ENCODE data around the gene DMKN.

The DMKN gene

DNA sequence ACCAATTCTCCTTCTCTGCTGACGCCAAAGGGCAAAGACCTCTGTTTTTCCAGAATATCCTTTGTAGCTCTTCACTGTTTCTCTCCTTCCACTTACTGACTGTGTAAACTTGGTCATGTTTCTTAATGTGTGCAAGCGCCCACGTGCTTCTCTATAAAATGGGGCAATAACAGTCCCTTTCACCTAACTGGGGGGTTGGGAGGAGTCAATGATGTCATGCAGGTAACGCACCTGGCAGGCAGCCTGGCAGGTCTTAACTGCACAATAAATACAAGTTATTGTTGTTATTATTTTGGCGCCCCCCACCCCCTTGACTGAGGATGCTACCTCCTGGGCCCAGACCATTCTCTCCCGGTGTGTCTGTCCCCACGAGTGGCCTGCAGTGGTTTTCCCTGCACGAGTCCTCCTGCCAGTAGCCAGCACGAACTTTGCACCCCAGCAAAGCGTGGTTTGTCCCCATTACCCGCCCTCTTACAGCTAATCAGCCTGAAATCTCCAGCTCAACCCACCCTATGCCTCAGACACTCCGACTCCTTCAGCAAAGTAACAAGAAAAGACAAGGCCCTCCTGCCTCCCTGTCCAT is 9.4 kb upstream of the DMKN start:
- no peak for DNase-seq

GRCh38 chr19:35521124-35521743 is 7.8 kb upstream of the DMKN start:
- DNase-seq: peak; percentile 63

GRCh38 chr19:35519291-35519690 is 5.8 kb upstream of the DMKN start:
- DNase-seq: no peak

DNA sequence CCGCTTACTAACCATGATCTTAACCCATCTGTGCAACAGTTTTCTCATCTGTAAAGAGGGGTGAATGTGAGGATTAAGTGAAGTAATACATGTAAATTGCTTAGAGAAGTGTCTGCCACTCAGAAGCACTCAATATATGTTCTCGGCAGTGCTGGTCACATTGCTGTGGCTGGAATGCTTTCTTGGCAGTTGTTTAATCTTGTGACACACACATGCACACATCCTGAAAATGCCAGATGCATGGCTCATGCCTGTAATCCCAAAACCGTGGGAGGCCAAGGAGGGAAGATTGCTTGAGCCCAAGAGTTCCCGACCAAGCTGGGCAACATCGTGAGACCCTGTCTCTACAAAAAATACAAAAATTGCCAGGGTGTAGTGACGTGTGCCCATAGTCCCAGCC is 4.9 kb upstream of the DMKN start:
- no peak for DNase-seq

DNA sequence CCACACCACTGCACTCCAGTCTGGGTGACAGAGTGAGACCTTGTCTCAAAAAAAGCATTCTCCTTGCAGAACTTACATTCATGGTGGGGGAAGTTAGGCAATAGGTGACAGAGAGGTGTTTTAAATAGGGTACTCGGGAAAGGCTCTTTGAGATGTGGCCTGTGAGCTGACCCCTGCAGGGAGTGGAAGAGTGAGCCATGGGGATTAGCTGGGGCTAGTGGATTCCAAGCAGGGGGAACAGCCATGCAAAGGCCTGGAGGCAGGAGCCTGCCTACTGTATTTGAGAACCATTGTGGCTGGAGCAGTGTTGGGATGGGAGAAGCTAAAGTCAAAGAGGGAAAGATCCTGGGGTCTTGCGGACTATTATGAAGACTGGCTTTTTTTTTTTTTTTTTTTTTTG is 3.9 kb upstream of the DMKN start:
- DNase-seq: no peak

- DNase-seq: no peak
Observed at GRCh38 chr19:35516310-35516709, 2.9 kb upstream of the DMKN start.

GRCh38 chr19:35514282-35514809 is 897 bp upstream of the DMKN start:
- DNase-seq: no peak

DNA sequence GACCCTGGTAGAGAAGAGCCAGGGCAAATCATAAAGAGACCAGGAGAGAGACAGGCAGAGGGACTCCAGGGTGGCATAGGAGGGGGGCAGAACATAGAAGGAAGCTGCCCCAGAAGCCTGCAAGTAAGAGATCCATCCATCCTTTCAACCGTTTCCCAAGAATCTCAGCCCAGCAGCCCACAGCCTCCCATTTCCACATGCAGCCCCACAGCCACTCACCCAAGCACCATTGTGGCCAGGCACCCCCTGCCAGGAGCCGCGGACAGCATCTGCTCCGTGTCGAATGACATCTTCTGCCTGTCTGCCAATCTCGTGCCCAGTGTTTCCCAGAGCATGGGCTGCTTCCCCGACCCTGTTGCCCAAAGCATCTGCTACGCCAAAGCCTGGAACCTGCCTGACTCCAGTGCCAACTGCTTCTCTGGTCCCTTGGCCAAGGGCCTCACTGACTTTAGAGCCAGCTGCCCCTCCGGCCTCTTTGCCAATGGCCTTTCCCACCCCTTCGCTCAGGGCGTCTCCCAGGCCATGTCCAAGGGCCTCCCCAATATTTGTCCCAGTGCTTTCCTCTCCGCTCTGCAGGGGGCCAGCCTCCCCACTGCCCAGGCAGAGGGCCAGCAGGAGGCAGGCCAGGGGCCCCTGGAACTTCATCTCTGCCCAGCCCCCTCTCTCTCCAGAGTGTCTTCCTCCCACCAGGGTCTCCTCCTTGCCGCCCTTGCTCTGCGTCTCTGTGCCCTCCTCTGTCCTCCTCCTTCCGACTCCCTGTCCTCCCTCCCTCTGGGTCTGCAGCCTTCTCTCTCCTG is 420 bp downstream of the DMKN start:
- no peak for DNase-seq

- no peak for DNase-seq
Observed at GRCh38 chr19:35511337-35511736, 2.1 kb downstream of the DMKN start.

DNA sequence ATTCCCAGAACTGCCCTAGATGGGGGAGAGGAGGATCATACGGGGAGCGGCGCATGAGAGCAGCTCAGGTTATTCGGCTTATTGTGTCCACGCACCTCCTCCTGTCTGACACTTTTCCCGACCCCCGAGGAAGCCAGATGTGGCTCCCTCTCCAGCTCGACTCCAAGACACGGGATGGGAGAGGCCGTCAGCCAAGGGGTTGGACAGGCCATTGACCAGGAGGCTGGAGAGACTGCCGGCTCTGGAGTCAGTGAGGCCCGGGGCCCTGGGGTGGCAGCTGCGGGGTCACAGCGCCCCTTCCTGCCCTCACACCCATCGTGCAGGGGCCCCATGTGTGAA is 2.9 kb downstream of the DMKN start:
- DNase-seq: no peak

DNA sequence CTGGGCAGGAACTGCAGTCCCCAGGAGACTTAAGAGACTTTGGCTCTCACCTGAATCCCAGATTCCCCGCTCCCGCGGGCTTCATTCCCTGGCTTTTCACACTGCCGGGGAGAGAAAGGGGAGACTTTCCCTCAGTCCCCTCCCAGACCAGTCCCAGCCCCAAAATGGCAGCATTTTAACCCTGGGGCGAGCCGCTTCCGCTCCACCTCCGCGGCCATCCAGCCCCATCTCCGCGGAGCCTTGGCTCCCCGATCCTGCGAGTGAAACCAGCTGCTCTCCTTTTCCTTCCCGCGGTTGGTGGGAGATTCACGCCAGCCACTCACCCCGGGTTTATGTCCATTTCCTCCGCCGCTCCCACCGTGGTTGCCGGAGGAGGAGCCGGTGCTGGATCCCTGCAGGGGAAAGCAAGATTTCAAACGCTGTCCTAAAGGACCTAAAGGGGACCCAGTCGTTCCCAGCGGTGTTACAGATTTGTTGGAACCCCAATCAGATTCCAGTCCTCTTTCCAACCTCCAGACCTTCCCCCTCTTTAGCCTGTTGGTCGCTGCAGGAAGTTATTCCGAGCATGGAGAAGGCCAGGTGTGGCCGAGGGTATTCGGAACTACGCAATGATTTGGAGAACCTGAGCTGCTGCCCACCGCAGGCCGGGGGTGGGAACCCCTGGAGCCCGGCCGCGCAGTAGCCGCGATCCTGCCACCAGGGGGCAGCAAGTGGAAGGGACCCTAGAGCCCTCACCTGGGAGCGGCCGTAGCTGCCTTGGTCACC is 3.4 kb downstream of the DMKN start:
- peak; percentile 87 for DNase-seq

DNA sequence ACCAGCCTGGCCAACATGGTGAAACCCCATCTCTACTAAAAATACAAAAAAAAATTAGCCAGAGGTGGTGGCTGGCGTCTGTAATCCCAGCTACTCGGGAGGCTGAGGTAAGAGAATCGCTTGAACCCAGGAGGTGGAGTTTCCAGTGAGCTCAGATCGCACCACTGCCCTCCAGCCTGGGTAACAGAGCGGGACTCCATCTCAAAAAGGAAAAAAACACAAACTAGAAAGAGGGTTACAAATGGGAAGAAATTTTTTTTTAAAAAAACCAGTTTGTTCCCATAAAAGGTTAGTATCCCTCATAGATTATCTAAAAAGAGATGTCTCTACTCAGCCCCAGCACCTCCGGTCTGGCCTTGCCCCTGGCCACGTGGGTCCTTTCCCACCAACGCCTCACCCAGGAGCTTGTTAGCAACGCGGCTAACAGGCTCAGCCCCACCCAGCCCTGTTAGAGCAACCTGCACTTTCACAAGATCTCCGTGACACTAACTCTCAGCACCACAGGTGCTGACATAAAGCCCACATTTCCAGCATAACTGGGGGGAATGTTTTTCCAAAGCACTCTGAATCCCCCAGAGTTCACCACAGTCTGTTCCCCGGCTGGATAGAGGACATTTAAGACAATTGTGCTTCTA is 4.3 kb downstream of the DMKN start:
- DNase-seq: peak; percentile 62

DNA sequence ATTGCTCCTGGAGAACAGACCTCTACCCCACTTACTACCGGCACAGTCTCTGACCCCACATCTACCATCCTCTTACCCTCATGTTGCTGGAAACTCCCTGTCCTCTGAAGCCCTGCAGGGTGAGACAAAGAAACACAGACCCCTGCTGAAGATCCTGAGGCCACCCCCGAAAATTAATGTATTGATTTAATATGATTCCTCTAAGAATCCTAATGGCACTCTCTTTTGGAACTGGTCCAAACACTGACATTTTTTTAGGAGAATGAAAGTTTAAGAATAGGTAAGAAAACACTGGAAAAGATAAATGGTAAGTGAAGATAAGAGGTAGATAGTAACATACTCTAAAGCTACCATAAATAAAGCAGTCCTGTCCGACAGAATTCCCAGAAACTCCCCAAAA is 5.3 kb downstream of the DMKN start:
- DNase-seq: no peak

DNA sequence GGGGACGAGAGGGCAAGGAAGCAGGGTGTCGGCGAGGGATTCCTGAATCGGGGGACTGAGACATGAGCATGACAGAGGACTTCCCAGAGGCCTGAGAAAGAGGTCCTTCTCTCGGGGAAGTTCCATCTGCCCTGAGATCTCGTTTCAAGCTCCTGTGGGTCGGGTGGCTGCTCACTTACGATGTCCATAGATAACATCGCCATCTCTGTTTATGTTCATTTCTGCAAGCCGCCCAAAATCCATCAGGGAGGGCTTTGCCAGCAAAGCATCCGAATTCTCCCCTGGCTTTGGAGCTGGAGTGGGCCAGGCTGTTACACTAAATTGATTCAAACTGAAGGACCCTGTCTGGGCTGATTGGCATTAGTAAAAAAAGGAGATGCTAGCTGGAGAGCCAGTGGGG is 5.9 kb downstream of the DMKN start:
- no peak for DNase-seq

DNA sequence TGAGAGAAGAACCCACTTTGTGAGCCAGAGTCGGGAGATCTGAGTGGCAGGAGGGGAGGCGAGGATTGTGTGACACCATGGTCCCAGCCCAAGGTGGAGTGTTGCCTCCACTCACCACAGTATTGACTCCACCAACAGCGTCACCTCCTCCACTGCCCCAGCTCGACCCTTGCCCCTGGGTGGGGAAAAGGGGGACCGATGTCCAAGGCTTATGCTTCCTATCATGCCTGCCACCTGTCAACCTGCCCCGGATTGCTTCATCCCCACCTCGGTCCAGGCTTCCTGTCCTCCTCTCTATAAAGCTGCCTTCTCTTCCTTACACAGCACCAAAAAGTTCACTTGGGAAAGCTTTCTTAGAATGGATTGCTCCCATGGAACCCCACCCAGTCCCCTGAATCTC is 7.4 kb downstream of the DMKN start:
- DNase-seq: no peak

DNA sequence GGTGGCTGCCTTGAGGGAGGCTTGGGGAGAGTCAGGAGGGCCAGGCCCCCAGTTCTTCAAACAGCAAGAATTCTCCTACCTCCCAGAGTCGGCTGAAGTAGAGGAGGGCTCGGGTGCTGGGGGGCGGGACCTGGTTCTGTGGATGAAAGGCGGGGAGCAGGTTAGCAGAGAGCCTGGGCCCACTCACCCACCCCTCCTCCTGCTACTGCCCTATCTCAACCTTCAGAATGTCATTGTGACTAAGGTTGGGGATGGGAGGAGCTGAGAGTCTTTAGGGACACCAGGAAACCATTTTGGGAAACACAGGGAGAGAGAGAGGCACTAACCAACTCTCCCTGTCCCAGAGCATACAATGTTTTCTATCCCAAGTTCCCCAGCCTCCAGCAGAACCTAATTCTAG is 10.7 kb downstream of the DMKN start:
- no peak for DNase-seq

- DNase-seq: no peak
Observed at GRCh38 chr19:35501684-35502083, 11.8 kb downstream of the DMKN start.

DNA sequence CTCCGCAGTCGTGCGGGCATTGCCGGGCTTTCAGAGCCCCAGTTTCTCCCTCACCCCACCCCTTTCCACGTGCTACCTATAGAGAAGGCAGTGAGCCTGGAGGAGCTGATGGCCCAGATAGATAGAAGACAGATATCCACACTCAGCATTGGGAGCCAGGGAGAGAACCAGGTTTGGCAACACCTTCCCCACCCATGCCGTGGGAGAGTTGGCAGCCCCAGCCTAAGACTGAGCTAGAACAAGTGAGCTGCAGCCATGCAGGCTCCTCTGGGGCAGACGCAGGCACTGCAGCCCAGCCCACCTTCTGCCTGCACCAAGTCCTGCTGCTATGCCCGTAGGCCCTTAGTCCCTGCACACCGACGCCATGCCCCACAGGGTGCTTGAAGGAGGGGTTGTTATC is 12.8 kb downstream of the DMKN start:
- no peak for DNase-seq

GRCh38 chr19:35498984-35499527 is 14.4 kb downstream of the DMKN start:
- DNase-seq: no peak

GRCh38 chr19:35498220-35498619 is 15.2 kb downstream of the DMKN start:
- no peak for DNase-seq

GRCh38 chr19:35497406-35497805 is 16.0 kb downstream of the DMKN start:
- no peak for DNase-seq
